H9 (cell line): Measurements from ENCODE around the gene CADM3. TPM values are rescaled to one million over a fixed set of nuclear protein-coding genes. Genes with fewer than 3 reads are reported as not detected.

ENCODE experiments used
- DNase-seq: peaks from one replicate; pipeline ENCODE4 v3.0.0-alpha.2; 2017
- H2AFZ ChIP-seq: one replicate; pipeline ENCODE4 v1.6.1; 2013; ENCODE audit warnings: mild to moderate bottlenecking, low read length, control low read depth, moderate library complexity
- H2AK5ac ChIP-seq: 2 replicates; pipeline ENCODE4 v1.6.1; 2013; ENCODE audit warnings: low read length, control low read depth, mixed read lengths; ENCODE audit not compliant: insufficient read length
- H2BK120ac ChIP-seq: one replicate; pipeline ENCODE4 v1.6.1; 2013; ENCODE audit warnings: low read depth, mild to moderate bottlenecking, low read length, control low read depth, inconsistent platforms; ENCODE audit not compliant: poor library complexity, severe bottlenecking
- H2BK12ac ChIP-seq: 2 replicates; pipeline ENCODE4 v1.6.1; 2013; ENCODE audit warnings: low read length, control low read depth, mixed read lengths, low read depth; ENCODE audit not compliant: insufficient read length
- H2BK15ac ChIP-seq: 2 replicates; pipeline ENCODE4 v1.6.1; 2013; ENCODE audit warnings: low read depth, low read length, control low read depth
- H2BK20ac ChIP-seq: one replicate; pipeline ENCODE4 v1.6.1; 2013; ENCODE audit warnings: low read depth, mild to moderate bottlenecking, low read length, control low read depth, inconsistent platforms; ENCODE audit not compliant: poor library complexity, severe bottlenecking
- H2BK5ac ChIP-seq: 2 replicates; pipeline ENCODE4 v1.6.1; 2013; ENCODE audit warnings: low read length, control low read depth, mixed read lengths; ENCODE audit not compliant: insufficient read length
- H3K14ac ChIP-seq: 2 replicates; pipeline ENCODE4 v1.6.1; 2013; ENCODE audit warnings: low read length, control low read depth; ENCODE audit not compliant: insufficient read depth
- H3K18ac ChIP-seq: 2 replicates; pipeline ENCODE4 v1.6.1; 2013; ENCODE audit warnings: low read depth, mild to moderate bottlenecking, mixed read lengths, low read length, control low read depth; ENCODE audit not compliant: insufficient read length
- H3K23ac ChIP-seq: 2 replicates; pipeline ENCODE4 v1.6.1; 2013; ENCODE audit warnings: low read length, control low read depth, mixed read lengths, low read depth; ENCODE audit not compliant: insufficient read length
- H3K23me2 ChIP-seq: 2 replicates; pipeline ENCODE4 v1.6.1; 2013; ENCODE audit warnings: low read depth, mild to moderate bottlenecking, mixed read lengths, low read length, control low read depth; ENCODE audit not compliant: insufficient read length, poor library complexity, severe bottlenecking
- H3K27ac ChIP-seq: 2 replicates; pipeline ENCODE4 v1.5.1; 2013; ENCODE audit warnings: low read length, control low read depth, mixed read lengths, low read depth; ENCODE audit not compliant: insufficient read length
- H3K27me3 ChIP-seq: 2 replicates; pipeline ENCODE4 v1.6.1; 2013; ENCODE audit warnings: low read length, control low read depth, inconsistent platforms; ENCODE audit not compliant: insufficient read depth
- H3K4ac ChIP-seq: 2 replicates; pipeline ENCODE4 v1.6.1; 2013; ENCODE audit warnings: low read depth, mild to moderate bottlenecking, control low read depth, inconsistent platforms, low read length, moderate library complexity
- H3K4me1 ChIP-seq: 2 replicates; pipeline ENCODE4 v1.6.1; 2013; ENCODE audit warnings: low read length, control low read depth, inconsistent platforms; ENCODE audit not compliant: insufficient read depth
- H3K4me2 ChIP-seq: 2 replicates; pipeline ENCODE4 v1.6.1; 2013; ENCODE audit warnings: low read length, control low read depth, mixed read lengths; ENCODE audit not compliant: insufficient read length, insufficient read depth
- H3K56ac ChIP-seq: 2 replicates; pipeline ENCODE4 v1.6.1; 2013; ENCODE audit warnings: low read depth, mild to moderate bottlenecking, mixed read lengths, low read length, control low read depth; ENCODE audit not compliant: insufficient read length
- H3K79me1 ChIP-seq: 2 replicates; pipeline ENCODE4 v1.6.1; 2013; ENCODE audit warnings: low read depth, mild to moderate bottlenecking, moderate library complexity, low read length, control low read depth, inconsistent platforms; ENCODE audit not compliant: insufficient read depth, poor library complexity, severe bottlenecking
- H3K79me2 ChIP-seq: 2 replicates; pipeline ENCODE4 v1.6.1; 2013; ENCODE audit warnings: low read length, control low read depth, inconsistent platforms; ENCODE audit not compliant: insufficient read depth
- H3K9ac ChIP-seq: 2 replicates; pipeline ENCODE4 v1.6.1; 2013; ENCODE audit warnings: low read length, control low read depth, mixed read lengths; ENCODE audit not compliant: insufficient read length; ENCODE audit errors: extremely low read depth
- H3K9me3 ChIP-seq: one replicate; pipeline ENCODE4 v1.6.1; 2013; ENCODE audit warnings: low read depth, low read length, inconsistent platforms; ENCODE audit not compliant: control insufficient read depth
- H3T11ph ChIP-seq: one replicate; pipeline ENCODE4 v1.6.1; 2013; ENCODE audit warnings: mild to moderate bottlenecking, low read length, control low read depth, inconsistent platforms
- H4K20me1 ChIP-seq: one replicate; pipeline ENCODE4 v1.6.1; 2013; ENCODE audit not compliant: control insufficient read depth, insufficient read length, insufficient read depth
- H4K5ac ChIP-seq: 2 replicates; pipeline ENCODE4 v1.6.1; 2013; ENCODE audit warnings: low read depth, mild to moderate bottlenecking, mixed read lengths, low read length, control low read depth; ENCODE audit not compliant: insufficient read length
- H4K8ac ChIP-seq: replicated peaks from 2 replicates; pipeline ENCODE4 v1.6.1; 2013; ENCODE audit warnings: low read length, control low read depth, mixed read lengths, low read depth; ENCODE audit not compliant: insufficient read length
- H4K91ac ChIP-seq: 2 replicates; pipeline ENCODE4 v1.6.1; 2013; ENCODE audit warnings: low read depth, mild to moderate bottlenecking, moderate library complexity, mixed read lengths, low read length, control low read depth; ENCODE audit not compliant: insufficient read length
- H3K27ac Mint-ChIP-seq, 3 experiments: 2 replicates in 2 of 3; 3 replicates in 1 of 3; pipeline ENCODE4 v1.8.0; 2020 to 2021; ENCODE audit warnings: mixed read lengths in 3 of 3, mild to moderate bottlenecking in 1 of 3, moderate library complexity in 1 of 3
- H3K27me3 Mint-ChIP-seq: 2 replicates; pipeline ENCODE4 v1.8.0; 2021; ENCODE audit warnings: low read depth, mild to moderate bottlenecking, moderate library complexity, mixed read lengths
- H3K36me3 Mint-ChIP-seq, 3 experiments: 2 replicates in 2 of 3; 3 replicates in 1 of 3; pipeline ENCODE4 v1.8.0; 2020 to 2021; ENCODE audit warnings: low read depth in 3 of 3, mixed read lengths in 3 of 3; ENCODE audit not compliant: insufficient read depth in 1 of 3
- H3K4me1 Mint-ChIP-seq, 2 experiments: 2 replicates each; pipeline ENCODE4 v1.8.0; 2020; ENCODE audit warnings: mixed read lengths in 2 of 2
- H3K4me3 Mint-ChIP-seq, 2 experiments: 2 replicates in 1 of 2; 3 replicates in 1 of 2; pipeline ENCODE4 v1.8.0; 2020 to 2021; ENCODE audit warnings: mild to moderate bottlenecking in 2 of 2, mixed read lengths in 2 of 2, moderate library complexity in 1 of 2
- H3K9me3 Mint-ChIP-seq, 2 experiments: 2 replicates in 1 of 2; 3 replicates in 1 of 2; pipeline ENCODE4 v1.8.0; 2020; ENCODE audit warnings: mild to moderate bottlenecking in 2 of 2, mixed read lengths in 2 of 2, moderate library complexity in 1 of 2
- CTCF ChIP-seq: fragments of 200-600 bp; sonication (generic); conservative IDR thresholded peaks from 3 replicates; pipeline ENCODE4 v1.8.0; 2021; ENCODE audit warnings: antibody characterized with exemption, mild to moderate bottlenecking
- WGBS: extraction: QIAGEN DNeasy Blood & Tissue Kit; methylation state at CpG from one replicate; pipeline ENCODE4 v1.1.7; 2013; ENCODE audit warnings: missing lambda C conversion rate, low lambda C conversion rate, mixed read lengths; ENCODE audit not compliant: insufficient read length; ENCODE audit errors: extremely low coverage; 5-methylcytosine and 5-hydroxymethylcytosine counted together
- total RNA-seq: library from RNA; stranded (reverse); gene quantifications from 2 replicates; pipeline ENCODE4 v1.2.1, GENCODE V29; 2021

CADM3 gene
- total RNA-seq, 1 experiment from 2014 or later, result 5.6 TPM

GRCh38 chr1:159187033-159187432 is 15.6 kb downstream of the CADM3 start:
- no peak overlapping the region for H2BK20ac ChIP-seq
- no peak overlapping the region for H3K18ac ChIP-seq
- H3K56ac ChIP-seq, result no peak overlapping the region
- H2AK5ac ChIP-seq, result no peak overlapping the region
- no peak overlapping the region for H2BK12ac ChIP-seq
- H4K20me1 ChIP-seq, result no peaks in the 10 kb centered on the region
- Mint-ChIP-seq H3K4me3 (peak overlapping the region; percentile 86 to 87), H3K27ac (no peak overlapping the region), H3K36me3 (peaks cover 0 to 4% (median 0%) of the 10 kb centered on the region in 3 experiments; a peak in 2 of 7 replicates), H3K4me1 (peaks cover 40 to 57% of the 10 kb centered on the region in 2 experiments), H3K9me3 (no peaks in the 10 kb centered on the region), H3K27me3 (peaks cover 9% of the 10 kb centered on the region)
- no peaks in the 10 kb centered on the region for H3K9me3 ChIP-seq
- no peak overlapping the region for H3K23ac ChIP-seq
- H3K9ac ChIP-seq, result no peak overlapping the region
- H4K5ac ChIP-seq, result no peak overlapping the region
- H4K91ac ChIP-seq, result no peak overlapping the region
- no peaks in the 10 kb centered on the region for H3K79me1 ChIP-seq
- H3K27ac ChIP-seq, result no peak overlapping the region
- H3K4ac ChIP-seq, result no peak overlapping the region
- H3K4me1 ChIP-seq, result peaks cover 2% of the 10 kb centered on the region; the same call in 1 of the 2 replicates
- H3K27me3 ChIP-seq, result no peaks in the 10 kb centered on the region
- H2BK120ac ChIP-seq, result no peak overlapping the region
- no peak overlapping the region for H2BK5ac ChIP-seq
- H3K4me2 ChIP-seq, result peak overlapping the region; percentile 99
- no peak overlapping the region for H2BK15ac ChIP-seq
- no peak for DNase-seq
- H3K23me2 ChIP-seq, result peaks cover 11% of the 10 kb centered on the region
- no peaks in the 10 kb centered on the region for H3K79me2 ChIP-seq
- H3K14ac ChIP-seq, result no peak overlapping the region
- H3T11ph ChIP-seq, result no peak overlapping the region
- TF ChIP-seq CTCF, result 0 out of 3 replicates have a peak, but pooled peaks have one; percentile 19
- H2AFZ ChIP-seq, result no peak overlapping the region
- no peak overlapping the region for H4K8ac ChIP-seq
- WGBS, result no CpG with 5 or more reads among the region's 3 CpGs
